PC-3 (cell line): ENCODE data around the gene CDHR1. TPM values are rescaled to one million over a fixed set of nuclear protein-coding genes. Genes with fewer than 3 reads are reported as not detected.

Experiments used
- ATAC-seq: fragments of 200-7000 bp; cut with Tn5 transposase; 2 replicates; pipeline ENCODE4 v1.9.1; 2020; ENCODE audit warnings: mild to moderate bottlenecking, moderate library complexity
- BruUV-seq: library from RNA; stranded (reverse); fragments of 400-500 nt; replicated peaks from 2 replicates; lab custom pipeline; 2021; lab: Mats Ljungman, UMichigan
- CTCF ChIA-PET: fragments of 300-600 bp; sonication (Branson Sonifier 250); formaldehyde crosslinking; loops from one replicate; lab custom pipeline; 2022; ENCODE audit warnings: antibody characterized with exemption; lab: Charles Lee
- POLR2A ChIA-PET: fragments of 300-600 bp; sonication (Branson Sonifier 250); formaldehyde crosslinking; loops from one replicate; lab custom pipeline; 2022; ENCODE audit warnings: antibody characterized with exemption; ENCODE audit not compliant: unreplicated experiment; lab: Charles Lee
- DNase-seq: peaks from one replicate; pipeline ENCODE4 v3.0.0-alpha.2; 2015
- H2AFZ ChIP-seq: fragments of 300-600 bp; sonication (generic); 2 replicates; pipeline ENCODE4 v1.6.0; 2016; ENCODE audit warnings: antibody characterized with exemption, low read length
- H3F3A ChIP-seq: fragments of 300-600 bp; sonication (generic); one replicate; pipeline ENCODE4 v1.6.0; 2017; ENCODE audit warnings: antibody characterized with exemption, low read length, control low read depth, mild to moderate bottlenecking; ENCODE audit not compliant: unreplicated experiment
- H3K27ac ChIP-seq: fragments of 300-600 bp; sonication (generic); 2 replicates; pipeline ENCODE4 v1.5.1; 2016; ENCODE audit warnings: mild to moderate bottlenecking, low read length
- H3K27me3 ChIP-seq: fragments of 300-600 bp; sonication (generic); 2 replicates; pipeline ENCODE4 v1.6.1; 2016; ENCODE audit warnings: low read length, mixed read lengths
- H3K36me3 ChIP-seq: fragments of 300-600 bp; sonication (generic); 2 replicates; pipeline ENCODE4 v1.6.1; 2016; ENCODE audit warnings: low read depth, mixed run types, low read length, mixed read lengths
- H3K4me1 ChIP-seq: fragments of 300-600 bp; sonication (generic); 2 replicates; pipeline ENCODE4 v1.5.1; 2016; ENCODE audit warnings: low read length; ENCODE audit not compliant: insufficient read depth
- H3K4me2 ChIP-seq: fragments of 300-600 bp; sonication (generic); 2 replicates; pipeline ENCODE4 v1.6.0; 2016; ENCODE audit warnings: low read length
- H3K4me3 ChIP-seq: fragments of 300-600 bp; sonication (generic); 2 replicates; pipeline ENCODE4 v1.5.1; 2016; ENCODE audit warnings: mild to moderate bottlenecking, low read length, mixed read lengths
- H3K79me2 ChIP-seq: fragments of 300-600 bp; sonication (generic); 2 replicates; pipeline ENCODE4 v1.6.1; 2017; ENCODE audit warnings: low read length, mixed read lengths
- H3K9ac ChIP-seq: fragments of 300-600 bp; sonication (generic); 2 replicates; pipeline ENCODE4 v1.6.0; 2016; ENCODE audit warnings: mild to moderate bottlenecking, low read length
- H3K9me2 ChIP-seq: fragments of 300-600 bp; sonication (generic); replicated peaks from 2 replicates; pipeline ENCODE4 v1.6.1; 2016; ENCODE audit warnings: mixed run types, low read length, mixed read lengths
- H3K9me3 ChIP-seq: fragments of 300-600 bp; sonication (generic); 2 replicates; pipeline ENCODE4 v1.6.1; 2016; ENCODE audit warnings: low read length, mixed read lengths
- H4K20me1 ChIP-seq: fragments of 300-600 bp; sonication (generic); 2 replicates; pipeline ENCODE4 v1.6.1; 2016; ENCODE audit warnings: low read length, mixed read lengths
- CTCF ChIP-seq: fragments of 300-600 bp; sonication (generic); conservative IDR thresholded peaks from 2 replicates; pipeline ENCODE4 v1.5.1; 2017; ENCODE audit warnings: antibody characterized with exemption, low read depth, mild to moderate bottlenecking, low read length
- EZH2 ChIP-seq: fragments of 300-600 bp; sonication (generic); IDR thresholded peaks from one replicate; pipeline ENCODE4 v1.6.1; 2017; ENCODE audit warnings: antibody characterized with exemption, mild to moderate bottlenecking, low read length; ENCODE audit not compliant: unreplicated experiment
- EZH2phosphoT487 ChIP-seq: fragments of 300-600 bp; sonication (generic); IDR thresholded peaks from 2 replicates; pipeline ENCODE4 v1.6.1; 2018; ENCODE audit warnings: mild to moderate bottlenecking, antibody characterized with exemption, low read length, borderline replicate concordance
- intact Hi-C: fragments of 100-400 bp; cut with micrococcal nuclease; formaldehyde crosslinking; loops from 2 replicates; pipeline ENCODE4 v1.9.0; 2023
- total RNA-seq: library from RNA; depleted of rRNA; stranded (reverse); fragments of >200 nt; gene quantifications from 2 replicates; pipeline ENCODE4 v1.2.3, GENCODE V29; 2014

CDHR1 gene
- total RNA-seq, 1 experiment from 2014 or later = not detected

- CTCF ChIA-PET = no interaction called here
- BruUV-seq = no TSS peak
Measured at GRCh38 chr10:84177541-84178141, 16.7 kb upstream of the CDHR1 start.

GRCh38 chr10:84178160-84178609 is 16.2 kb upstream of the CDHR1 start:
- BruUV-seq = no TSS peak

More at GRCh38 chr10:84177541-84178141, 16.7 kb upstream of the CDHR1 start:
- Histone ChIP-seq H3K4me1 (no peaks in the 10 kb centered on the region), H3K9me2 (no peaks in the 10 kb centered on the region), H3K27me3 (0 out of 2 replicates have a peak, but pooled peaks cover 8% of the 10 kb centered on the region), H3F3A (no peaks in the 10 kb centered on the region), H3K27ac (no peak overlapping the region), H4K20me1 (no peaks in the 10 kb centered on the region), H3K36me3 (no peaks in the 10 kb centered on the region), H3K9me3 (no peaks in the 10 kb centered on the region), H3K9ac (no peak overlapping the region), H3K4me2 (no peak overlapping the region), H3K4me3 (no peak overlapping the region), H3K79me2 (no peaks in the 10 kb centered on the region), H2AFZ (no peak overlapping the region)
- DNase-seq (no peak), ATAC-seq (no peak)
- POLR2A ChIA-PET = no interaction called here
- TF ChIP-seq EZH2phosphoT487 (no peak), EZH2 (no peak), CTCF (no peak)
- intact Hi-C loops = no loop called here

More at GRCh38 chr10:84178160-84178609, 16.2 kb upstream of the CDHR1 start:
- H3K27me3 ChIP-seq = 0 out of 2 replicates have a peak, but pooled peaks cover 7% of the 10 kb centered on the region
- no peak overlapping the region for H3K4me3 ChIP-seq
- no peak overlapping the region for H3K27ac ChIP-seq
- H3K9me2 ChIP-seq = no peaks in the 10 kb centered on the region
- DNase-seq = no peak
- H3K36me3 ChIP-seq = no peaks in the 10 kb centered on the region
- no peak overlapping the region for H2AFZ ChIP-seq
- ATAC-seq = no peak
- no peaks in the 10 kb centered on the region for H4K20me1 ChIP-seq
- H3K4me1 ChIP-seq = no peaks in the 10 kb centered on the region
- H3K9me3 ChIP-seq = no peaks in the 10 kb centered on the region
- POLR2A ChIA-PET = no interaction called here
- H3K79me2 ChIP-seq = no peaks in the 10 kb centered on the region
- H3K4me2 ChIP-seq = no peak overlapping the region
- TF ChIP-seq EZH2phosphoT487 = no peak
- no peak for TF ChIP-seq CTCF
- no peak for TF ChIP-seq EZH2
- no peaks in the 10 kb centered on the region for H3F3A ChIP-seq
- intact Hi-C loops = no loop called here
- H3K9ac ChIP-seq = no peak overlapping the region
- CTCF ChIA-PET = no interaction called here
